ENCODE data around the gene EHHADH. TPM values are rescaled to one million over a fixed set of nuclear protein-coding genes. Genes with fewer than 3 reads are reported as not detected.

The EHHADH gene
- total RNA-seq, 2 donors from 2014 or later, result 8.3 to 9.2 TPM

GRCh38 chr3:185176750-185177359 is 77.0 kb downstream of the EHHADH start:
- H3K4me1 ChIP-seq, result no peaks in the 10 kb centered on the region
- H3K27me3 ChIP-seq, result no peaks in the 10 kb centered on the region
- no peak for ATAC-seq
- no peaks in the 10 kb centered on the region for H3K9me3 ChIP-seq
- TF ChIP-seq CTCF (IDR thresholded peaks at IDR 0.05), result peak in 6 of 7 experiments; percentile 28 to 66 (median 46)
- no peak for TF ChIP-seq POLR2A (IDR thresholded peaks at IDR 0.05)
- WGBS, 2 donors, result 15 to 17% methylated on average over 10 of the region's 10 CpGs
- no peaks in the 10 kb centered on the region for H3K36me3 ChIP-seq (replicated peaks in 1 of 2; ENCODE audit: insufficient read depth in 1 of 2, low read depth in 2 of 2)
- DNase-seq, result peak; percentile 14 to 43 (median 25)
- intact Hi-C loops (cut with DNase I), result no loop called here
- H3K27ac ChIP-seq, result no peak overlapping the region
- H3K4me3 ChIP-seq, result no peak overlapping the region

GRCh38 chr3:185175370-185175987 is 78.4 kb downstream of the EHHADH start:
- Histone ChIP-seq H3K9me3 (no peaks in the 10 kb centered on the region), H3K4me1 (no peaks in the 10 kb centered on the region), H3K27me3 (no peaks in the 10 kb centered on the region), H3K27ac (no peak overlapping the region), H3K4me3 (no peak overlapping the region), H3K36me3 (replicated peaks in 1 of 2; ENCODE audit: insufficient read depth in 1 of 2, low read depth in 2 of 2) (no peaks in the 10 kb centered on the region)
- ATAC-seq (no peak), DNase-seq (peak in 1 of 4 donors; percentile 22)
- intact Hi-C loops (cut with DNase I), result no loop called here
- 47 to 64% methylated on average over 14 to 15 of the region's 15 CpGs for WGBS, 2 donors
- TF ChIP-seq POLR2A (IDR thresholded peaks at IDR 0.05) (no peak), CTCF (IDR thresholded peaks at IDR 0.05) (no peak)

- H3K27ac ChIP-seq, result no peak overlapping the region
- no peaks in the 10 kb centered on the region for H3K36me3 ChIP-seq (replicated peaks in 1 of 2; ENCODE audit: insufficient read depth in 1 of 2, low read depth in 2 of 2)
- DNase-seq, result no peak
- no peaks in the 10 kb centered on the region for H3K9me3 ChIP-seq
- H3K27me3 ChIP-seq, result no peaks in the 10 kb centered on the region
- no peak overlapping the region for H3K4me3 ChIP-seq
- WGBS, 2 donors, result 62 to 64% methylated on average over 11 of the region's 11 CpGs
- H3K4me1 ChIP-seq, result no peaks in the 10 kb centered on the region
- ATAC-seq, result no peak
- TF ChIP-seq POLR2A (IDR thresholded peaks at IDR 0.05) (no peak), CTCF (IDR thresholded peaks at IDR 0.05) (no peak)
- intact Hi-C loops (cut with DNase I), result no loop called here
Measured at GRCh38 chr3:185172086-185173049, 81.5 kb downstream of the EHHADH start.

- Histone ChIP-seq H3K27me3 (no peaks in the 10 kb centered on the region), H3K4me3 (no peak overlapping the region), H3K4me1 (no peaks in the 10 kb centered on the region), H3K27ac (no peak overlapping the region), H3K36me3 (replicated peaks in 1 of 2; ENCODE audit: insufficient read depth in 1 of 2, low read depth in 2 of 2) (no peaks in the 10 kb centered on the region), H3K9me3 (no peaks in the 10 kb centered on the region)
- WGBS, 2 donors, result 54 to 60% methylated on average over 5 to 6 of the region's 6 CpGs
- intact Hi-C loops (cut with DNase I), result no loop called here
- TF ChIP-seq CTCF (IDR thresholded peaks at IDR 0.05) (no peak), POLR2A (IDR thresholded peaks at IDR 0.05) (no peak)
- DNase-seq, result no peak
- ATAC-seq, result no peak
Measured at GRCh38 chr3:185164428-185165217, 89.2 kb downstream of the EHHADH start.

Measured in body of pancreas (tissue), 4 donors.